GM20000 (cell line): Measurements from ENCODE around the gene MT1A.

Experiments used
- DNase-seq: peaks from one replicate; pipeline ENCODE4 v3.0.0; 2012; ENCODE audit warnings: low spot score
- CTCF ChIP-seq: IDR thresholded peaks from 2 replicates; pipeline ENCODE4 v1.5.1; 2012; ENCODE audit warnings: mild to moderate bottlenecking, control low read depth; ENCODE audit errors: extremely low read depth, missing control alignments

Gene MT1A

GRCh38 chr16:56651586-56651985, 13.1 kb downstream of the MT1A start, which contains the start of gene MT1B:
MT1B (plus strand) TSS chr16:56651886; CDS start chr16:56651954, 68 bp downstream.
- TF ChIP-seq CTCF: no peak
- no peak for DNase-seq

- TF ChIP-seq CTCF: no peak
- no peak for DNase-seq
Observed at GRCh38 chr16:56652600-56652999, 14.1 kb downstream of the MT1A start.

GRCh38 chr16:56653218-56653617, 14.8 kb downstream of the MT1A start:
- DNase-seq: no peak
- TF ChIP-seq CTCF: no peak

- no peak for DNase-seq
- TF ChIP-seq CTCF: no peak
Observed at GRCh38 chr16:56657555-56658326, 19.3 kb downstream of the MT1A start, which contains the start of gene MT1F. MT1F (plus strand) TSS chr16:56657959; CDS start chr16:56658059, 100 bp downstream.

- no peak for TF ChIP-seq CTCF
- no peak for DNase-seq
Observed at GRCh38 chr16:56658327-56658875, 19.9 kb downstream of the MT1A start.

DNA sequence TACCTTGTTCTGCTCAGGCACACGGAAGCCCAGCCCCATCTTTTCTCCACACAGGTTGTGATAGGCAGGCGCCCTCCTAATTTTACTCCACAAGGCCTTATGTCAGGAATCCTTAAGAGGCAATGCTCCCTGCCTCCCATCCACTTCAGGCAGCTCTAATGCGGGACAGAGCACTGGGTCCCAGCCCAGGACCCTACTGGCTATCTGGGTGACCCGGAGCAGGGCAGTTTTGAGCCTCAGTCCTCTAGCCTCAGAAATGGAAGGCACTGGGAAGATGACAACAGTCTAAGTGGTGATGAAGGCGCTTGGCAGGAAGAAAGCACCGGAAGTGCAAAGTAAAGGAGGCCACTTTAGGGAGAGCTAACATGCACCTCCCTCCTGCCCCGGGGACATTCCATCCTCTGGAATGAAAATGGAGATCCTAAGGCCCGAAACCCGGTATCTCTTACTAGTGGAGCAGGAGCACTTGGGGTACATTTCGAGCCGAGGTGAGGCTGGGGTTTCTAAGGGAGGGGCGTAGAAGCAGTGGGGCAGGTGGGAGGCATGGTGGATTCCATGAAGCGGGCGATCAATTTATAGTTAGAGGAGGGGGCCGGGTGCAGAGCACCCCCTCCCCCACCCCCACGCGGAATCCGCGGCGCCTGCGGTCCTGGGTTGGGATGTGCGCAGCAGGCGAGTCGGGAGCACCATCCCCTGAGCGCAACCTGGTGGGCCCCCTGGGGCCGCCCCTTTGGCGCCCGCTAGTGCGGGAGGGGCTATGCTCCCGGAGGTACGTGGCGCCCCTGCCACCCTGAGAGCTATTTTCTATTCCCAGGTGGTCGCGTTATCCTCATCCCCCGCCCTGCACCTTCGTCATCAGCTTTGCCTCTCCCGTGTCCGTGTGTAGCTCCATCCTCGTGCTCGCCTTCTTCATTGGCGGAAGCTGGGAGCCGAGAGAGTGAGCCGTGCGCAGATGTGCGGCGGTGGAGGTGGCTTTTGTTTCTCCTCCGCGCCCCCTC, 24.2 kb downstream of the MT1A start:
- no peak for TF ChIP-seq CTCF
- DNase-seq: no peak
